Middle frontal gyrus (tissue), 1 donor: ENCODE results near the gene PBXIP1.
"Not testable (repeated sequence)": the region's sequence is repeated elsewhere in the genome, so short reads cannot be mapped to it uniquely, and the experiment has no call there.

Experiments used
- DNase-seq: peaks from one replicate; pipeline ENCODE4 v3.0.0-alpha.2; 2015; ENCODE audit warnings: low spot score; ENCODE audit errors: extremely low spot score

Gene PBXIP1

DNA sequence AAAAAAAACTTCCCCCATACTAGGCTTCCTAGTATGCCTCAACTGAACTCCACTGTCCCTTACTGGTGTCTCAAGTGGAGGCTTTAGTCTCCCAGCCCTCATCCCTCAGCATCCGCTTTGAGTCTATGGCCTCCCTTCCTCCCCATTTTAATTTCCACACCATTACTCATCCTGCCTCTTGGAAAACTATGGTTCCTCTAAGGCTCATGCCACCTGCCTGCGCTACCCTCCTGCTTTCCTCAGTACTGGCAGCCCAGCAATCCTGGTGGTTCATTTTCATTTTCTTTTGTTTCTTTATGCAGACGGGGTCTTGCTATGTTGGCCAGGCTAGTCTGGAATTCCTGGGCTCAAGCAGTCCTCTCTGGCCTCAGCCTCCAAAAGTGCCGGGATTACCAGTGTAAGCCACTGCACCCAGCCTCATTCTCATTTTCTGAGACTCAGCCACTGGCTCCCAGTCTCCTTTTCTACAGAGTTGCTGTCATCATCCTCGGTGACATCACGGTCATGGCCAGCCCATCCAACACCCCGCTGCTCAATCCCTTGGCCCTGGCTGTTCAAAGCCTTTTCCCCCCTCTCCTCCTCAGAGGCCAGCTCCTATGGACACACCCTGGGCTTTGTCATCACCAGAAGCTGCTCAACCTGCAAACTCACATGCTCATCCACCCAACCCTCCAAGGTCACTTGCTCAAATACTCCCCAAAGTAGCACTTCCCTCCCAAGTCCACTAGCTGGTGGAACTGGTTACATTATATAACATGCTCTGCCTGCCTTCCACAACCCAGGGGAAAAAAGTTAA, 17.1 kb downstream of the PBXIP1 start:
- no peak for DNase-seq

- DNase-seq: no peak
Observed at GRCh38 chr1:154937988-154938386, 17.9 kb downstream of the PBXIP1 start.

DNA sequence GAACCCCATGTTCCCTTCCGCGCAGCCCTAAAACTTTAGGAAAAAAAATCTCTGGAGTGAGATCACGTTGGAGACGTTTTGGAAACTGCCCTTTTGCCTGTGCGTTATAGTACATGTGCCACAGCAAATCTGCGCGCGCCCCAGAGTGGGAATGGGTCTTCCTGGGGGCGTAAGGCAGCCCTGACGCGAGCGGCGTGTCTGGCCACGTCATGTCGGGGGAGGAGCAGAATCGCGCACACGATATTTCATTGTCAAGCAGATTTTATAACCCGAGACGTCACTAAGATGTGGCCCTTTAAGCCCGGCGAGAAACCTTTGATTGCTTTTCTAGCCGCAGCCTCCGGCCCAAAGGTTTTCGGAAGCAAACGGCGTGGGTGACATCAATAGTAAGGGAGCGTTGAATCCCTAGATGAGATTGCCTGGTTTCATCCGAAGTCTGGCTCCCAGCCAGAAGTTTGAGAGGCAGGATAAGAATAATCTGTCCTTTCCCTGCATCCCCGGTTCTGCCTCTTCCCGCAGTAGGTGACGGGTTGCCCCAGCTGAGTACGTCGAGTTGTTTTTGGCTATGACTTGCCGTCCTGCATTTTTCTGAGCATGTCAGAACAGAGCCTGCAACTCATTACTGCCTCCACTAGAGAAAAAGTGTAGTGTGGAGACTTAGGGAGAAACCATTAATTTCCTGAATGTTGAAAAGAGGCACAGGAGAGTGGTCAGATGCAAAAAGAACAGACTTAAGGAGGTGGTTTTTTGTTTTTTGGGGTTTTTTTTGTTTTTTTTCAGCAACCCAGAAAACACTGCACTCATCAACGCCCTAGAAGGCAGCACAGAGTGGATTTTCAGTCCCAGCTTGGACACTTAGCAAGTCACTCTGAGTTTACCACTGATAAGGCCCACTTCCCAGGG, 18.6 kb downstream of the PBXIP1 start:
- DNase-seq: peak; percentile 84

DNA sequence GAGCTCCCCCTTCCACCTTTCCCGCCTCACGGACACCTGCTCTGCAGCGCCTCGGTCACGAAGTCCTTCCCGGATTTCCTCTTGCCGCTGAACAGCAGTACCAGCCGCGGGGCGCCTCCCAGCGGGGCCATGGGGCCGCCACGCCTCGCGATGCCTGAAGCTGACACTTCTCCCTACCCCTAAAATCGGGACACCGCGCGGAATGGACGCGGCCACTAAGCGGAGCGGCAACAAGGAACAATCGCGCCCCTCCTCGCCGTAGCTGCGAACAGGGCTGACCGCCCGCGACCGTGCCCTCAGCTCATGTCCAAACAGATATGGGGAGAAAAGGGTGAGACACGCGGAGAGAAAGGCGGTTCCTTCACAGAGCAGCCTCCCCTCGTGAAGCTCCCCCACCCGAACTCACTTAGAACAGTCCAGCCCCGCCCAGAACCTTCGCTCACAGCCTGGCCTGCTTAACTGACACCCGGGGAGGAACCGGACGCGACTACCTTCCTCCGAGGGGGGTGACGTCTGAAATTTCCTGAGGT, 19.3 kb downstream of the PBXIP1 start, which contains the start of gene PMVK:
TSS of gene PMVK (minus strand) at position 165 of the 530 bp plus-strand sequence. CDS start at position 131, 34 bp downstream.
- DNase-seq: peak; percentile 86

DNA sequence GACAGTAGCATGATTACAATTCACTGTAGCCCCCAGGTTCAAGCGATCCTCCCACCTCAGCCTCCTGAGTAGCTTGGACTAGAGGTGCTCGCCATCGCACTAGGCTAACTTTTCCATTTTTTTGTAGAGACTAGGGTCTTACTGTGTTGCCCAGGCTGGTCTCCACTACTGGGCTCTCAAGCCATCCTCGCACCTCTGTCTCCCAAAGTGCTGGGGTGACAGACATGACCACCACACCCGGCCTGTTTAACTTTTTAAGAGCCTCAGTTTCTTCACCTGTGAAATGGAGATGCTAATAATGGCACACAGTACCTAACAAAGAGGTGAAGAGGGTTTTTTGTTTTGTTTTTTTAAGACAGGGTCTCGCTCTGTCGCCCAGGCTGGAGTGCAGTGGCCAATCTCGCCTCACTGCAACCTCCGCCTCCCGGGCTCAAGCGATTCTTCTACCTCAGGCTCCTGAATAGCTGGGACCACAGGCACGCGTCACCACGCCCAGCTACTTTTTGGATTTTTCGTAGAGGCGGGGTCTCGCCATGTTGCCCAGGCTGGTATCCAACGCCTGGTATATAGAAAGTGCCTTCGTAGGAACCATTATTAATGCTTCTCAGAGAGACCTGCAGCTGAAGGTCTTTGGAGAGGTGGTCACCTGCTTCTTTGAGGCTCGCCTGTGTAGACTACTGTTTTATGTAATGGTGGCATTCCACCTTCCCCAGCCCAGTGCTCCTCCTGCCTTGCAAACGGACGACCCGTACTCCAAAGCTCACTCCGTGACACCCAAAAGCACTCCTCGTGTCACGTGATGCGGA, 19.9 kb downstream of the PBXIP1 start:
- DNase-seq: no peak

DNA sequence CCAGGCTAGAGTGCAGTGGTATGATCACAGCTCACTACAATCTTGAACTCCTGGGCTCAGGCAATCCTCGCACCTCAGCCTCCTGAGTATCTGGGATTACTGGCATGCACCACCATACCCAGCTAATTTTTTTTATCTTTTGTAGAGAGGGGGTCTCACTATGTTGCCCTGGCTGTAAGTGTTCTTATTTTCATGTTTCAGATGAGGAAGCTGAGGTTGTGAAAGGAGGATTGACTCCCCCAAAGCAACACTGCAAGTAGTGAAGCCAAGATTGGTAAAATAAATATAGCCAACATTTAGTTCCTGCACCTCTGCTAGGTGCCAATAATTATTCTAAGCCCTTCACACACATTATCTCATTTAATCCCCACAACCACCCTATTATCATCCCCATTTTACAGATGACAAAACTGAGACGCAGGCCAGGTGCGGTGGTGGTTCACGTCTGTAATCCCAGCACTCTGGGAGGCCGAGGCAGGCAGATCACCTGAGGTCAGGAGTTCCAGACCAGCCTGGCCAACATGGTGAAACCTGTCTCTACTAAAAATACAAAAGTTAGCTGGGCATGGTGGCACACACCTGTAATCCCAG, 21.4 kb downstream of the PBXIP1 start:
- DNase-seq: no peak

DNA sequence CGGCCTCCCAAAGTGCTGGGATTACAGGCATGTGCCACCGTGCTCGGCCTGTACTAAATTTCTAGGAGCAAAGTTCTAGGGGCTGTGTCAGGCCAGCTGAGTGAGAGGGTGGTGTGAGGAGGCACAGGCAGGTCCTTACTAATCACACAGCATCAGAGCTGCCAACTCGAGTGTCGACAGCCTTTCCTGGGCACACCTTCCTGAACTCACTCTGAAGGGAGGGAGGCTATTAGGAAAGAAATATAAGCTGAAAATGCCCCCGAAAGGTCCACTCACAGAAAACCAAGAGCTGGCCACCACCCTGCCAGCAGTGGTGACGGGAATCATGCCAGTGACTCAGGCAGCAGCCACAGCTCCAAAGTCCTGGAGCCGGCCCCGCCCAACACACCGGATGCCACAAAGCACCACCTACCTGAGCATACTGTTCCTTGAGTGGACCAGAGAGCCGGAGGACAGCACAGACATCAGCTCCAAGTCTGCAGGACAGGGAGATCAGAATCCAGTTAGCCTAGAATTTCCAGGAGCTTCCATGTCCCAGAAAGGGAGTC, 23.9 kb downstream of the PBXIP1 start:
- DNase-seq: no peak

DNA sequence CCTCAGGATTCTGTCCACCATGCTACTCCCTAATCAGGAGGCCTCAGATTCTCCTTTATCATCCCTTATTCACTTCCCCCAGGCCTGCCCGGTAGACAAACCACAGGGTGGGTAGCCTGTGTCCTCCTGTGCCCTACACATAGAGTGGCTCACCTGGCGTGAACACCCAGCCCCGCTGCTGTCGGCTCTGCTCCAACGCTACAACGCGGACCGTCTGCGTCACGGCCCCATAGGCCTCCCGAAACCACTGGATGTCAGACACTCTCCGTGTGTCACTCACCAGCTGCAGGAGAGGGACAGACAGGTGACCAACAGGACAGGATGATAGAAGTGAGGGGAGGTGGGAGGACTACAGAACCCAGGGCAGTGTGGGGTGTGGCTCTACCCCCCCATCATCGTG, 29.7 kb downstream of the PBXIP1 start:
- no peak for DNase-seq

GRCh38 chr1:154925335-154926170, 30.3 kb downstream of the PBXIP1 start:
- DNase-seq: no peak

DNA sequence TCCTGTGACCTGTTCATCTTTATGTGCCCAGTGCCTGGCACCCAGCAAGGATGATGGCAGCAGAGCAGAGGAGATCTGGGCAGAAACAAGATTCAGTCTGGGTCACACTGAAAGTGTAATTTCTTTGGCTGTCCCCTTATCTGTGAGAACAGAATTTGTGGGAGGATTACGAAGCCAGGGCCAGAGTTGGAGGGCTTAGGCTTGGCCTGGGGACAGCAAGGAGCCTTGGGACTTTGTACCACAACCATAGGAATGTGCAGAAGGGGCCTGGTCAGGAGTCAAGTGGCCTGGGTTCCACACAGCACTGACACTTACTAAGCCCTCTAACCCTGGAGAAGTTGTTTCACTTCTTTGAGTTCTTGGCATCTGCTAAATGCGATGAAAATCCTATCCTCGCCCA, 32.2 kb downstream of the PBXIP1 start:
- DNase-seq: no peak

GRCh38 chr1:154913273-154913672, 42.6 kb downstream of the PBXIP1 start:
- no peak for DNase-seq

DNA sequence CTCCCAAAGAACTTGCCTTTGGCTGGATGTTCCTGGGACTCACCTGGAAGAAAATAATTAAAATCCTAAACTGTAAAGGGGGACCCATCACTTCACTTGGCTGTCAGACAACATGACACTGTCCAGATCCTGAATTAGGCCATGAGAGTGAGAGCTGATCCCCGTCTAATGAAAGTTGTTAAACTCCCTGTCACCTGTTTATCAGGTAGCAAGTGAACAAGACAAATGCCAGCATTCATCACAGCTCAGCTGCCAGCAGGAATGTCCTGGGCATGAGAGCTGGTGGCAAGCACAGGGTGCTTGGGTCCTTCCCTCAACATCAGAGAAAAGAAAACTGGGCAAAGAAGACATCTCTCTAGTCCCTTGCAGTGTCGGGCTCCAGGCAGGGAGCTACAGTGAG, 43.1 kb downstream of the PBXIP1 start:
- no peak for DNase-seq

GRCh38 chr1:154911691-154912550, 44.0 kb downstream of the PBXIP1 start:
- no peak for DNase-seq

DNA sequence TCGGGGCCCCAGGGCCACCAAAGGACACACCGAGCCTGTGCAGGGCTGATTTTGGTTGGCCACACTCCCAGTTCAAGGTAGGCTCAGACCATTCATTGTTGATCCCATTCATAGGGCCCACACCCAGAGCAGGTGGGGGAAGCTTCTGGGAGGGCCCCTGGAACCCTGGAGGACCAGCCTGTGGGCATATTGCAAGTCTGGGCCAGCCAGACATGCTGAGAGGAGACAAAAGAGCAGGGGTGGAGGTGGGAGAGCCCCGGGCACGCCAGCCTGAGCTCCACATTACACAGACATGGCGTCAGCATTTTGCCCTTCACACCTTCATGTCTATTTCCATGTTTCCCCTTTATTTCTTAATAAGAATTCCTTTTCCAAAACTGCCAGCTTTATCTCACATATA, 45.0 kb downstream of the PBXIP1 start:
- DNase-seq: no peak

DNA sequence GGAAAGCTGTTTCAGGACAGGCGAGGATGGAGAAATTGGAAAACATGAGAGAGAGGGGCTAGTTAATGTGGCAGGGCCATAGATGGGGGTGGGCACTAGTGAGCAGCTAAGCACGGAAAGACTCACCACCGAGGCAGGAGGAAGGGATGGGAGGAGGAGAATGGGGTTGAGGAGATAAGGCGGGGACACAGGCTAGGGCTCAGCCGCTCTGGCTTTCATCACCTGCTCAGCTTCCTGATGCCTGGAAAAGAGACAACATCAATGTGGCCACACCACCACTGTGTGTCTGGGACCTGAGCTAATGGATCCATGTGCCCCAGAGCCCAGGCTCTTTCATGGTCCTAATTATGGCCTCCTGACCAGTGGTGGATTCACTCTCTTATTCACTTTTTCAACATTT, 47.0 kb downstream of the PBXIP1 start:
- DNase-seq: no peak

- not testable (repeated sequence) for DNase-seq
Observed at GRCh38 chr1:154908129-154908528, 47.8 kb downstream of the PBXIP1 start.

GRCh38 chr1:154906621-154907081, 49.2 kb downstream of the PBXIP1 start:
- DNase-seq: no peak

GRCh38 chr1:154902938-154903566, 52.8 kb downstream of the PBXIP1 start:
- DNase-seq: no peak
